H1 (cell line): ENCODE data around the gene ZNF620. TPM values are rescaled to one million over a fixed set of nuclear protein-coding genes. Genes with fewer than 3 reads are reported as not detected.

Experiments used
- CTCF ChIA-PET: fragments of 300-600 bp; sonication (Branson Sonifier 250); formaldehyde crosslinking; loops from one replicate; lab custom pipeline; 2021; ENCODE audit not compliant: partially characterized antibody; lab: Charles Lee
- POLR2A ChIA-PET: fragments of 300-600 bp; sonication (Branson Sonifier 250); formaldehyde crosslinking; loops from one replicate; lab custom pipeline; 2021; ENCODE audit warnings: inconsistent platforms; ENCODE audit not compliant: partially characterized antibody; lab: Charles Lee
- DNase-seq, 2 experiments: peaks; one replicate each; pipeline versions ENCODE4 v3.0.0 to v3.0.0-alpha.2; 2010 to 2022; ENCODE audit warnings: low spot score in 2 of 2, low read depth in 1 of 2, mixed read lengths in 1 of 2
- FAIRE-seq: peaks from 2 replicates; lab custom pipeline; 2011; peaks lifted over from hg19 to GRCh38; lab: Jason Lieb, UNC
- H2AFZ ChIP-seq: 2 replicates; pipeline ENCODE4 v1.8.1; 2012; ENCODE audit warnings: low read length, inconsistent platforms
- H2AK5ac ChIP-seq: 2 replicates; pipeline ENCODE4 v1.6.1; 2013; ENCODE audit warnings: low read depth, low read length
- H2BK120ac ChIP-seq: replicated peaks from 2 replicates; pipeline ENCODE3; 2013; ENCODE audit warnings: low read depth, low read length, inconsistent platforms
- H2BK12ac ChIP-seq: 2 replicates; pipeline ENCODE4 v1.6.1; 2013; ENCODE audit warnings: low read depth, low read length
- H2BK15ac ChIP-seq: 2 replicates; pipeline ENCODE4 v1.6.1; 2013; ENCODE audit warnings: low read length
- H2BK20ac ChIP-seq: 2 replicates; pipeline ENCODE4 v1.6.1; 2013; ENCODE audit warnings: low read length
- H2BK5ac ChIP-seq: 2 replicates; pipeline ENCODE4 v1.6.1; 2013; ENCODE audit warnings: low read depth, low read length
- H3K14ac ChIP-seq: 2 replicates; pipeline ENCODE4 v1.6.1; 2013; ENCODE audit warnings: inconsistent platforms; ENCODE audit not compliant: insufficient read length
- H3K18ac ChIP-seq: 2 replicates; pipeline ENCODE4 v1.6.1; 2013; ENCODE audit warnings: low read length; ENCODE audit errors: extremely low read depth
- H3K23ac ChIP-seq: 2 replicates; pipeline ENCODE4 v1.6.1; 2013; ENCODE audit warnings: inconsistent platforms; ENCODE audit not compliant: insufficient read length
- H3K23me2 ChIP-seq: 2 replicates; pipeline ENCODE4 v1.6.1; 2013; ENCODE audit warnings: low read depth, low read length
- H3K27ac ChIP-seq: 2 replicates; pipeline ENCODE4 v1.6.1; 2011; ENCODE audit warnings: low read depth, low read length, inconsistent platforms
- H3K27me3 ChIP-seq, 4 experiments: replicated peaks in 1 of 4; 1 replicate in 1 of 4; 2 replicates in 3 of 4; pipeline versions ENCODE4 v1.6.1 to v1.8.1; 2011 to 2013; ENCODE audit warnings: low read length in 3 of 4, mild to moderate bottlenecking in 3 of 4, inconsistent platforms in 2 of 4, mixed read lengths in 2 of 4, moderate library complexity in 1 of 4; ENCODE audit not compliant: control insufficient read depth in 3 of 4, insufficient read depth in 3 of 4; ENCODE audit errors: extremely low read depth in 1 of 4
- H3K36me3 ChIP-seq, 4 experiments: 2 replicates each; pipeline versions ENCODE4 v1.6.1 to v1.8.1; 2011 to 2013; ENCODE audit warnings: mild to moderate bottlenecking in 4 of 4, low read length in 3 of 4, moderate library complexity in 2 of 4, control low read depth in 1 of 4, inconsistent platforms in 1 of 4; ENCODE audit not compliant: insufficient read depth in 4 of 4, control insufficient read depth in 2 of 4
- H3K4ac ChIP-seq: replicated peaks from 2 replicates; pipeline ENCODE3; 2013; ENCODE audit warnings: low read length, low read depth, mixed read lengths, inconsistent platforms; ENCODE audit not compliant: insufficient read length
- H3K4me1 ChIP-seq, 4 experiments: replicated peaks in 1 of 4; 1 replicate in 1 of 4; 2 replicates in 3 of 4; pipeline versions ENCODE4 v1.6.1 to v1.8.1; 2011 to 2013; ENCODE audit warnings: low read length in 3 of 4, inconsistent platforms in 2 of 4, mixed read lengths in 1 of 4; ENCODE audit not compliant: insufficient read depth in 4 of 4, control insufficient read depth in 3 of 4
- H3K4me2 ChIP-seq, 2 experiments: 2 replicates each; pipeline versions ENCODE4 v1.6.1 to v1.8.1; 2011 to 2013; ENCODE audit warnings: low read depth in 2 of 2, low read length in 2 of 2, control low read depth in 1 of 2, inconsistent platforms in 1 of 2, mild to moderate bottlenecking in 1 of 2; ENCODE audit not compliant: insufficient read depth in 1 of 2
- H3K4me3 ChIP-seq, 4 experiments: fragments of 200-600, 300-600 bp in 1 of 4; sonication (generic), shearing (Covaris generic), sonication (Bioruptor Twin) in 1 of 4; 2 replicates each; pipeline versions ENCODE4 v1.5.1 to v1.8.1; 2011 to 2016; ENCODE audit warnings: low read length in 4 of 4, low read depth in 3 of 4, control low read depth in 2 of 4, inconsistent platforms in 2 of 4, mild to moderate bottlenecking in 2 of 4, mixed read lengths in 1 of 4, moderate library complexity in 1 of 4; ENCODE audit not compliant: insufficient read depth in 2 of 4; ENCODE audit errors: extremely low read depth in 1 of 4
- H3K56ac ChIP-seq: replicated peaks from 2 replicates; pipeline ENCODE3; 2013; ENCODE audit warnings: low read depth, mild to moderate bottlenecking, mixed read lengths, low read length, inconsistent platforms; ENCODE audit not compliant: insufficient read length
- H3K79me1 ChIP-seq: 2 replicates; pipeline ENCODE4 v1.6.1; 2013; ENCODE audit warnings: low read depth, low read length, control low read depth
- H3K79me2 ChIP-seq, 2 experiments: 2 replicates each; pipeline versions ENCODE4 v1.6.1 to v1.8.1; 2012 to 2013; ENCODE audit warnings: low read length in 2 of 2, mild to moderate bottlenecking in 2 of 2, inconsistent platforms in 1 of 2; ENCODE audit not compliant: insufficient read depth in 2 of 2, control insufficient read depth in 1 of 2
- H3K9ac ChIP-seq, 4 experiments: replicated peaks in 1 of 4; 1 replicate in 1 of 4; 2 replicates in 3 of 4; pipeline versions ENCODE4 v1.6.1 to v1.8.1; 2011 to 2013; ENCODE audit warnings: low read depth in 3 of 4, low read length in 3 of 4, control low read depth in 2 of 4, mild to moderate bottlenecking in 2 of 4, moderate library complexity in 2 of 4, inconsistent platforms in 1 of 4; ENCODE audit errors: extremely low read depth in 1 of 4
- H3K9me3 ChIP-seq, 2 experiments: 2 replicates each; pipeline versions ENCODE4 v1.6.1 to v1.8.1; 2012 to 2013; ENCODE audit warnings: mild to moderate bottlenecking in 2 of 2, moderate library complexity in 2 of 2, control low read depth in 1 of 2, inconsistent platforms in 1 of 2, low read depth in 1 of 2, low read length in 1 of 2, mixed read lengths in 1 of 2; ENCODE audit not compliant: insufficient read depth in 2 of 2
- H4K20me1 ChIP-seq, 2 experiments: replicated peaks in 1 of 2; 2 replicates each; pipeline versions ENCODE3 to v1.8.1; 2011 to 2013; ENCODE audit warnings: inconsistent platforms in 2 of 2, low read length in 2 of 2, mild to moderate bottlenecking in 1 of 2; ENCODE audit not compliant: insufficient read depth in 2 of 2, control insufficient read depth in 1 of 2
- H4K5ac ChIP-seq: 2 replicates; pipeline ENCODE4 v1.6.1; 2013; ENCODE audit warnings: low read length, low read depth, mixed read lengths, inconsistent platforms; ENCODE audit not compliant: insufficient read length
- H4K8ac ChIP-seq: 2 replicates; pipeline ENCODE4 v1.8.0; 2013; ENCODE audit warnings: mild to moderate bottlenecking, moderate library complexity, low read length, inconsistent platforms; ENCODE audit not compliant: insufficient read depth; ENCODE audit errors: extremely low read depth
- H4K91ac ChIP-seq: replicated peaks from 2 replicates; pipeline ENCODE3; 2013; ENCODE audit warnings: low read length, mixed read lengths, inconsistent platforms; ENCODE audit not compliant: insufficient read length
- BRCA1 ChIP-seq: IDR thresholded peaks from 2 replicates; pipeline ENCODE4 v1.6.1; 2012; ENCODE audit warnings: low read depth, low read length, improper control_type of control experiment
- CBX5 ChIP-seq: fragments of 300-800, 300-1000 bp; sonication (generic); IDR thresholded peaks from 2 replicates; pipeline ENCODE4 v1.7.1; 2016; ENCODE audit warnings: antibody characterized with exemption, low read length, low read depth
- EP300 ChIP-seq, 2 experiments: IDR thresholded peaks; 1 replicate in 1 of 2; 2 replicates in 1 of 2; pipeline ENCODE4 v1.6.1; 2011 to 2012; ENCODE audit warnings: low read depth in 2 of 2, low read length in 2 of 2, mild to moderate bottlenecking in 2 of 2, borderline replicate concordance in 1 of 2, inconsistent platforms in 1 of 2, moderate library complexity in 1 of 2
- FOSL1 ChIP-seq: IDR thresholded peaks from 2 replicates; pipeline ENCODE4 v1.6.1; 2011; ENCODE audit warnings: mild to moderate bottlenecking, low read depth, low read length, moderate library complexity; ENCODE audit not compliant: insufficient read depth
- JUND ChIP-seq: IDR thresholded peaks from 2 replicates; pipeline ENCODE4 v1.6.1; 2011; ENCODE audit warnings: mild to moderate bottlenecking, improper control_type of control experiment, low read length
- RFX5 ChIP-seq: IDR thresholded peaks from 2 replicates; pipeline ENCODE4 v1.6.1; 2011; ENCODE audit warnings: low read depth, low read length, improper control_type of control experiment, borderline replicate concordance
- SIRT6 ChIP-seq: IDR thresholded peaks from one replicate; pipeline ENCODE4 v1.7.1; 2012; ENCODE audit warnings: low read length, inconsistent platforms
- SIX5 ChIP-seq: IDR thresholded peaks from 2 replicates; pipeline ENCODE4 v1.6.1; 2011; ENCODE audit warnings: mild to moderate bottlenecking, low read depth, low read length
- TEAD4 ChIP-seq: IDR thresholded peaks from 2 replicates; pipeline ENCODE4 v1.6.1; 2012; ENCODE audit warnings: low read depth, low read length, inconsistent platforms, mixed read lengths
- WGBS, 2 experiments: shearing (Covaris generic) in 1 of 2; methylation state at CpG; one replicate each; pipeline versions ENCODE4 v1.1.6 to v1.1.7; 2013 to 2015; ENCODE audit warnings: low lambda C conversion rate in 2 of 2, mixed read lengths in 2 of 2, inconsistent platforms in 1 of 2, low coverage in 1 of 2, missing lambda C conversion rate in 1 of 2; ENCODE audit not compliant: insufficient replicate concordance in 2 of 2, insufficient coverage in 1 of 2, insufficient read length in 1 of 2; ENCODE audit errors: extremely low coverage in 1 of 2, missing lambda C conversion rate in 1 of 2; 5-methylcytosine and 5-hydroxymethylcytosine counted together
- polyA plus RNA-seq, 7 experiments: library from polyadenylated mRNA; depleted of rRNA in 3 of 7; stranded (reverse) in 5 of 7; unstranded in 2 of 7; fragments of >200 nt in 5 of 7; fragments of 200-250 nt in 2 of 7; gene quantifications; 1 replicate in 5 of 7; 2 replicates in 1 of 7; 4 replicates in 1 of 7; pipeline versions ENCODE4 v1.2.1 to v1.2.3, GENCODE V29; 2011 to 2013; ENCODE audit warnings: missing spikeins in 2 of 7, mixed read lengths in 2 of 7
- total RNA-seq: library from RNA; stranded (reverse); fragmentation: NEBNext Ultra II Directional; extraction: Animal tissue kit (Norgen Biotek cat#: 25700); gene quantifications from 2 replicates; pipeline ENCODE4 v1.2.1, GENCODE V29; 2021

ZNF620 gene
- total and polyA plus RNA-seq, 2 of the 8 experiments (the other 6 are each of a cell fraction or from before 2014, with no cell fraction given) = 5.1 to 20.2 TPM

- Histone ChIP-seq H2BK12ac (no peak overlapping the region), H4K20me1 (no peaks in the 10 kb centered on the region), H2AFZ (no peak overlapping the region), H3K9me3 (no peaks in the 10 kb centered on the region), H4K91ac (no peak overlapping the region), H3K4me2 (no peak overlapping the region), H3K27me3 (no peaks in the 10 kb centered on the region), H4K5ac (no peak overlapping the region), H2AK5ac (no peak overlapping the region), H3K4me3 (no peak overlapping the region), H3K4me1 (no peaks in the 10 kb centered on the region), H3K79me2 (no peaks in the 10 kb centered on the region), H3K4ac (no peak overlapping the region), H3K23me2 (no peaks in the 10 kb centered on the region; the same call in 1 of the 2 replicates), H3K9ac (no peak overlapping the region), H2BK120ac (no peak overlapping the region), H3K23ac (no peak overlapping the region), H3K18ac (no peak overlapping the region), H2BK20ac (no peak overlapping the region), H3K14ac (no peak overlapping the region), H4K8ac (no peak overlapping the region), H2BK15ac (no peak overlapping the region), H3K27ac (no peak overlapping the region), H3K79me1 (no peaks in the 10 kb centered on the region), H2BK5ac (no peak overlapping the region), H3K36me3 (peaks cover 6 to 38% (median 26%) of the 10 kb centered on the region in 4 experiments; a peak in 7 of 8 replicates), H3K56ac (no peak overlapping the region)
- ChIA-PET CTCF (interaction anchor here (1.0 kb wide), 1 partner anchor 68 kb away, joined by 3 read pairs; no protein-coding TSS in a partner anchor), POLR2A (interaction anchor here (1.2 to 2.0 kb wide), 2 partner anchors 9 to 11 kb away, joined by 4 to 7 read pairs; partner anchors contain the start of genes ZNF620 and ZNF621)
- TF ChIP-seq EP300 (IDR thresholded peaks at IDR 0.05; ENCODE audit: borderline replicate concordance in 1 of 2, low read depth in 2 of 2, low read length in 2 of 2) (no peak), RFX5 (no peak), JUND (no peak), SIRT6 (no peak), TEAD4 (no peak), FOSL1 (no peak), SIX5 (no peak), BRCA1 (no peak), CBX5 (no peak)
- FAIRE-seq = no peak
- DNase-seq = no peak
- WGBS, 2 experiments = 94% methylated on average over 5 of the region's 5 CpGs; no CpG with 5 or more reads in 1 of the 2 experiments
Measured at GRCh38 chr3:40516201-40516600, 10.4 kb downstream of the ZNF620 start.
